GM12873 (cell line): ENCODE measurements around the gene KRT72.

ENCODE experiments used
- CTCF ChIP-seq: IDR thresholded peaks from 2 replicates; pipeline ENCODE4 v1.5.1; 2012; ENCODE audit warnings: low read depth, mild to moderate bottlenecking, moderate library complexity, low read length, control low read depth; ENCODE audit not compliant: insufficient read depth; ENCODE audit errors: missing control alignments

The KRT72 gene

GRCh38 chr12:52575948-52576347 lies 25.3 kb downstream of the KRT72 start:
- TF ChIP-seq CTCF: no peak

- TF ChIP-seq CTCF: no peak
Observed at GRCh38 chr12:52575256-52575655, 26.0 kb downstream of the KRT72 start.

- TF ChIP-seq CTCF: no peak
Observed at GRCh38 chr12:52573743-52574142, 27.5 kb downstream of the KRT72 start, which contains the start of gene KRT74. Gene KRT74, minus strand, starts transcription at chr12:52573843. Its CDS starts 66 bp downstream, at chr12:52573777.

- no peak for TF ChIP-seq CTCF
Observed at GRCh38 chr12:52573306-52573705, 28.0 kb downstream of the KRT72 start.

GRCh38 chr12:52570511-52570910 lies 30.8 kb downstream of the KRT72 start:
- TF ChIP-seq CTCF: no peak

DNA sequence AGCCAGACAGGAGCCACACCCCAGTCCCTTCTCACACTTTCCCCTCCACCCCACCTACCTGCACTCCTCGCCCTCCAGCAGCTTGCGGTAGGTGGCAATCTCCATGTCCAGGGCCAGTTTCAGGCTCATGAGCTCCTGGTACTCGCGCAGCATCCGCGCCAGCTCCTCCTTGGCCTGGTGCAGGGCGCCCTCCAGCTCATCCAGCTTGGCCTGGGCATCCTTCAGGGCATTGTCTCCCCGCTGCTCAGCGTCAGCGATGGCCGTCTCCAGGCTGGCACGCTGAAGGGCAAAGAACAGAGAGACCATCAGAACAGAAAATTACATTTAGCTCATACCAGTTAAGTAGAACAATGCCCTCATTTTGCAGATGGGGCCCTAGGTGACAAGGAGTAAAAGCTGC lies 33.2 kb downstream of the KRT72 start:
- TF ChIP-seq CTCF: no peak

- TF ChIP-seq CTCF: no peak
Observed at GRCh38 chr12:52566847-52567291, 34.4 kb downstream of the KRT72 start.
